ENCODE data around the gene ZNF490.
A peak's percentile ranks its signal among the peaks of the same experiment; 100 is the strongest.
"Not testable (repeated sequence)": the region's sequence is repeated elsewhere in the genome, so short reads cannot be mapped to it uniquely, and the experiment has no call there.

Gene ZNF490

DNA sequence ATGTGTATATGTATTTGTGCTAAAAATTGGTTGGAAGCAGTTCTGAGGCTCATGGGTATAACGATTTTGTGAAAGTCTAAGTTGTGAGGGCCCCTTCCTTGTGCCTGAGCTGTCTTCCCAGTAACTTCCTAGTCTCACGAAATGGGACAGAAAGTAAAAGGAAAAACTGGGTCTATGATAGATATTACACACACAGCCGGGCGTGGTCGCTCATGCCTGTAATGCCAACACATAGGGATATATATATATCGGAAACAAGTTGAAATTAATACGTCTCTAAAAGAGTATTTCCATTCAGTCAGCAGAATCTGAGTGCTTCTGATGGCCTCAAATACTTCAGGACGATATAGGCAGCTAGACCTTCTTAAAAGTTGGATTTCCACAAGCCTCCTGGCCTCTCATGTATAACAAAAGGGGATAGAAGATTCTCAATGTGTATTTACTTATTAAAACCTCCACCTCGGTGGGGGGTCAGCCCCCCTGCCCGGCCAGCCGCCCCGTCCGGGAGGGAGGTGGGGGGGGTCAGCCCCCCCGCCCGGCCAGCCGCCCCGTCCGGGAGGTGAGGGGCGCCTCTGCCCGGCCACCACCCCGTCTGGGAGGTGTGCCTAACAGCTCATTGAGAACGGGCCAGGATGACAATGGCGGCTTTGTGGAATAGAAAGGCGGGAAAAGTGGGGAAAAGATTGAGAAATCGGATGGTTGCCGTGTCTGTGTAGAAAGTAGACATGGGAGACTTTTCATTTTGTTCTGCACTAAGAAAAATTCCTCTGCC is 10.8 kb upstream of the ZNF490 start:
- not testable (repeated sequence) for DNase-seq

- DNase-seq, result no peak
Observed at GRCh38 chr19:12617646-12618045, 7.0 kb upstream of the ZNF490 start.

DNA sequence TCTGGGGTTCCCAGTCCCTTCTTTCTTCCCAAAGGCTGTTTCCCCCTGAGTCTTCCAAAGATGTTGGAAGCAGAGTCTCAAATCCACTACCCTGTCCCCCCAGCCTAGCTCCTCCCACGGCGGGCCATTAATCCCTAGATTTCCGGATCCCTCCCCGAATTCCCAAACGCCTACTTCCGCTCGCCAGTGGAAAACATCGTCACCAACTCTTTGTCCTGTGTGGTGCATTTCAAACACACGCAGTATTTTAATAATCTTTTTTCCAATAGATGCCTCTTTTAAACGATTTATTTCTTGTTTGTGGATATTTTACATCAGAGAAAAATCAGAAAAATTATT is 717 bp upstream of the ZNF490 start:
- no peak for DNase-seq

DNA sequence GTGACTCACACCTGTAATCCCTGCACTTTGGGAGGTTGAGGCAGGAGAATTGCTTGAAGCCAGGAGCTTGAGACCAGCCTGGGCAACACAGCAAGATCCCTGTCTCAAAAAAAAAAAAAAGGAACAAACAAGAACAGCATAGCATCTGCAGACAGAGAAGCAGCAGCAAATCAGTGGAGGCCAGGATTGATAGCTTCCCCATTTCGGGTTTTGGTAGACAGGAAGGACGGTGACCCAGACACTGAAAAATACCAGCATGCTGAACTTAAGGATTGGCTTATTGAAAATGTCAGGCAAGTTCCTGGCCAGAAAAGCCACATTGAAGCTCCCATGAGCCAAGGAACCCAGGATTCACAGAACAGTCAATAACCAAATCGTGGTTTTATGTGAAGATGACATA is 3.0 kb downstream of the ZNF490 start:
- DNase-seq, result no peak

DNA sequence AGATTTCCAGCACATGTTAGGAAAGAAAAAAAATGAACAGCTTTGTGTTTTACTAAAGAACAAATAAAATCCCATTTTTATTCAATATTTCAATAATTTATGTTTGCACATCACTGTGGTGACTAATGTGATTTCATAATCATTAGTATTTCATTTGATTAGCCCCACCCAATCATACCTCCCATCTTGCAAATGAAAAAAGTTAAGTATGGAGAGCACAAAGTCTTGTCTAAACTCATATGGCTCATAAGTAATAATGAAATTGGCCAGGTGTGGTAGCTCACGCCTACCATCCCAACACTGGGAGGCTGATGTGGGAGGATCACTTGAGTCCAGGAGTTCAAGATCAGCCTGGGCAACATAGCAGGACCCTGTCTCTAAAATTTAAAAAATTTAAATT is 3.8 kb downstream of the ZNF490 start:
- no peak for DNase-seq

- peak; percentile 35 to 53 for DNase-seq
Observed at GRCh38 chr19:12603714-12604113, 6.9 kb downstream of the ZNF490 start.

GRCh38 chr19:12597594-12597993 is 13.0 kb downstream of the ZNF490 start:
- no peak for DNase-seq

GRCh38 chr19:12596927-12597548 is 13.6 kb downstream of the ZNF490 start:
- DNase-seq, result no peak

DNA sequence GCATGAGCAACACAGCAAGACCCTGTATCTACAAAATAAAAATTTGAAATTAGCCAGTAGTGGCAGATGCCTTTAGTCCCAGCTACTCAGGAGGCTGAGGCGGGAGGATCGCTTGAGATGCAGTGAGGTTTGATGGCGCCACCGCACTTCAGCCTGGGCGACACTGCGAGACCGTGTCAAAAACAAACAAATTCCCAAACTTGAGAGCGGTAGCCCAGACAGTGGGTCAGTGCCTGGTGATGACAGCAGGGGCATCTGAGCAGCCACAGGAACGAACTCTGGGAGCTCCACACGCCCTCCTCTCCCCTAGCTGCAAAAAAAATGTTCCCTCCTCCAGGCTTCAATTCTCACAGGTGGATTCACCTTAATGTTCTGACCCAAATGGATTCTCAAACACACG is 14.1 kb downstream of the ZNF490 start:
- no peak for DNase-seq

- no peak for DNase-seq
Observed at GRCh38 chr19:12581100-12581499, 29.5 kb downstream of the ZNF490 start.

GRCh38 chr19:12580180-12580694 is 30.4 kb downstream of the ZNF490 start:
- DNase-seq, result no peak

- no peak for DNase-seq
Observed at GRCh38 chr19:12578641-12579040, 32.0 kb downstream of the ZNF490 start.

GRCh38 chr19:12574036-12574435 is 36.6 kb downstream of the ZNF490 start:
- DNase-seq, result no peak

DNA sequence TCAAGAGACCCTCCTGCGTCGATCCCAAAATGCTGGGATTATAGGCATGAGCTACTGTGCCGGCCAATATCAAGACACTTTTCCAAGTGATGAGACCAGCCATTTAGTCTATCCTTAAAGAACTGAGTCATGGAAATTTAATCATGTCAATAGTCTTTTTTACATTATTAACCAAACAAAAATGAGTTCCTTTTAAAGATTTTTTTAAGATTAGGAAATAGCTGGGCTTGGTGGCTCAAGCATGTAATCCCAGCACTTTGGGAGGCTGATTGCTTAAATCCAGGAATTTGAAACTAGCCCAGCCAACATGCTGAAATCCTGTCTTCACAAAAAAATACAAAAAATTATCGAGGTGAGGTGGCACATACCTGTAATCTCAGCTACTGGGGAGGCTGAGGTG is 42.7 kb downstream of the ZNF490 start:
- no peak for DNase-seq

- not testable (repeated sequence) for DNase-seq
Observed at GRCh38 chr19:12566380-12566779, 44.2 kb downstream of the ZNF490 start.

GRCh38 chr19:12564016-12564664 is 46.5 kb downstream of the ZNF490 start:
- DNase-seq, result peak; percentile 97 to 98

- DNase-seq, result no peak
Observed at GRCh38 chr19:12555456-12555930, 55.1 kb downstream of the ZNF490 start.

GRCh38 chr19:12551060-12551832 is 59.4 kb downstream of the ZNF490 start, which contains the start of gene ZNF564:
Gene ZNF564, minus strand, starts transcription at chr19:12551482. Its CDS starts 150 bp downstream, at chr19:12551332.
- peak; percentile 93 to 94 for DNase-seq

- no peak for DNase-seq
Observed at GRCh38 chr19:12546903-12547302, 63.7 kb downstream of the ZNF490 start.

- no peak for DNase-seq
Observed at GRCh38 chr19:12546068-12546467, 64.5 kb downstream of the ZNF490 start.

- DNase-seq, result no peak
Observed at GRCh38 chr19:12545267-12545666, 65.3 kb downstream of the ZNF490 start.

DNA sequence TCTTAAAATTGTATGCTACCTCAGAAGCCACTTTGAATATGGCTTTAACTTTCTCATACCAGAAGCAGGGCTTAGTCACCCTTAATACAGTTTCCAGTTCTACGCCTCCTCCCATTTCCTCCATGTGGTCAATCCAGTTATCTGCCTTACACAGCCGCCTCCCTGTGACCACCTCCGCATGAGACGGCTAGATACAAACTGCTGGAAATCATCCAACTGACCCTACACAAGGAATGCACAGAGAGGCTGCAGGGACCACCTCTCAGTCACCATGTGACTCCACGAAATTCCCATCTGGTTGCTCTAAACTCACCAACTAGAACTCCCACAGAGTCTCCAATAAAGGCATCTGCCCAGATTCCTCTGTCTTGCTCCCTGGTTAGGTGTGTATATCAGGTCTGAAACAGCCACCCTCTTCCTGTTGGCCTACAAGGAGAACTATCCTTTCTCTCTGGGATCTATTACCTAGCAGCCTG is 66.2 kb downstream of the ZNF490 start:
- no peak for DNase-seq

DNA sequence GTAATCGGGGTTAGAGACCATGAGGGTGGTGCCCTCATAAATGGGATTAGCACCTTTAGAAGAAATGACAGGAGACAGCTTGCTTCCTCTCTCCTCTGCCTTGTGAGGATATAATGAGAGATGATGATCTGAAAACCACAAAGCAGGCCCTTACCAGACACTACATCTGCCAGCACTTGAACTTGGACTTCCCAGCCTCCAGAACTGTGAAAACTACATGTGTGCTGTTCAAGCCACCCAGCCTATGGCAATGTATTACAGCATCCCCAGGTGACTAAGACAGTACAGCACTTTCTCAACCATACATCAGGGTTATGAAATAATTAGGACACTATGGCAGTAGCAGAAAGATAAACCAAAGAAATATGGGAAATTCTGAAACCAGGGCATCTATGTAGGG is 66.8 kb downstream of the ZNF490 start:
- no peak for DNase-seq

Data from activated T-cell treated with anti-CD3 and anti-CD28 coated beads, Interleukin-2, amount 50 U/mL, for 48 hours (primary cell).